CD8-positive, alpha-beta memory T cell (primary cell): Measurements from ENCODE around the gene NUP85. TPM values are rescaled to one million over a fixed set of nuclear protein-coding genes. Genes with fewer than 3 reads are reported as not detected.
A peak's percentile ranks its signal among the peaks of the same experiment; 100 is the strongest.

Experiments used
- CTCF ChIA-PET: fragments of 350-600 bp; sonication (Branson Sonifier 250); formaldehyde crosslinking; loops from one replicate; lab custom pipeline; 2021; ENCODE audit warnings: antibody characterized with exemption; lab: Charles Lee
- POLR2A ChIA-PET: fragments of 350-600 bp; sonication (Branson Sonifier 250); formaldehyde crosslinking; loops from one replicate; lab custom pipeline; 2021; ENCODE audit warnings: antibody characterized with exemption; lab: Charles Lee
- DNase-seq, 5 donors: peaks; one replicate each; pipeline versions ENCODE4 v3.0.0 to v3.0.0-alpha.2; 2020 to 2022; ENCODE audit warnings: mixed read lengths in 1 of 5
- H3K27ac ChIP-seq: one replicate; pipeline ENCODE4 v1.7.0; 2013; ENCODE audit warnings: low read depth, mild to moderate bottlenecking, low read length, moderate library complexity
- H3K27me3 ChIP-seq: 2 replicates; pipeline ENCODE4 v1.7.0; 2013; ENCODE audit warnings: low read length, mild to moderate bottlenecking; ENCODE audit not compliant: insufficient read depth, poor library complexity, severe bottlenecking
- H3K36me3 ChIP-seq: 2 replicates; pipeline ENCODE4 v1.7.0; 2013; ENCODE audit warnings: mild to moderate bottlenecking, low read length, moderate library complexity; ENCODE audit not compliant: insufficient read depth
- H3K4me1 ChIP-seq: 2 replicates; pipeline ENCODE4 v1.7.0; 2013; ENCODE audit warnings: mild to moderate bottlenecking, low read length, moderate library complexity; ENCODE audit not compliant: insufficient read depth
- H3K4me3 ChIP-seq: 2 replicates; pipeline ENCODE4 v1.7.0; 2013; ENCODE audit warnings: mild to moderate bottlenecking, low read length
- H3K9me3 ChIP-seq: 2 replicates; pipeline ENCODE4 v1.7.0; 2013; ENCODE audit warnings: mild to moderate bottlenecking, low read length
- H3K27ac Mint-ChIP-seq, 8 donors: one replicate each; pipeline ENCODE4 v1.8.0; 2020 to 2021; ENCODE audit warnings: mixed read lengths in 8 of 8, mild to moderate bottlenecking in 6 of 8, inconsistent platforms in 3 of 8, moderate library complexity in 3 of 8
- H3K27me3 Mint-ChIP-seq, 2 donors: one replicate each; pipeline ENCODE4 v1.8.0; 2020 to 2021; ENCODE audit warnings: mixed read lengths in 2 of 2, mild to moderate bottlenecking in 1 of 2, moderate library complexity in 1 of 2
- H3K36me3 Mint-ChIP-seq, 3 donors: one replicate each; pipeline ENCODE4 v1.8.0; 2020 to 2021; ENCODE audit warnings: mixed read lengths in 3 of 3, inconsistent platforms in 1 of 3, mild to moderate bottlenecking in 1 of 3
- H3K4me1 Mint-ChIP-seq, 3 donors: one replicate each; pipeline ENCODE4 v1.8.0; 2020 to 2021; ENCODE audit warnings: mixed read lengths in 3 of 3, inconsistent platforms in 1 of 3, mild to moderate bottlenecking in 1 of 3
- H3K4me3 Mint-ChIP-seq, 7 donors: one replicate each; pipeline ENCODE4 v1.8.0; 2020 to 2021; ENCODE audit warnings: mixed read lengths in 7 of 7, mild to moderate bottlenecking in 6 of 7, moderate library complexity in 4 of 7, inconsistent platforms in 2 of 7
- H3K9me3 Mint-ChIP-seq, 5 donors: one replicate each; pipeline ENCODE4 v1.8.0; 2020 to 2022; ENCODE audit warnings: mixed read lengths in 5 of 5, mild to moderate bottlenecking in 3 of 5, moderate library complexity in 2 of 5, inconsistent platforms in 1 of 5
- polyA plus RNA-seq: library from polyadenylated mRNA; unstranded; fragments of 300-500 nt; fragmentation: Illumina TruSeq; gene quantifications from one replicate; pipeline ENCODE4 v1.2.3, GENCODE V29; 2021
- total RNA-seq, 2 experiments: library from RNA; stranded (reverse); gene quantifications; one replicate each; pipeline ENCODE4 v1.2.3, GENCODE V29; 2021

NUP85 gene
- total and polyA plus RNA-seq, 3 experiments from 2014 or later = 39.0 to 152 (median 147) TPM

DNA sequence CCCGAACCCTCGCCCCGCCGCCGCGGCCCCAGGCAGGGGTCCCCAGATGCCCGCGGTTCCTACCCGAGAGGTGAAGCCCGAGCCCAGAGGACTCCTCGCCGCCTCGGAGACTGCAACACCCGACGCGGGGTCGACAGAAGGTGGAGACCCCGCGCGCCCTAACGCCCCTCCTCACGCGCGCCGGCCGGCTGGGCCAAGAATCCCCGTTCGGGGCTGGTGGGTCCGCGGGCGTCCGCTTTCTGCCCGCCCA is 23.2 kb upstream of the NUP85 start:
- ChIA-PET CTCF (interaction anchor here (1.4 kb wide), 1 partner anchor 11 kb away, joined by 7 read pairs; no protein-coding TSS in a partner anchor), POLR2A (interaction anchor here (1.4 to 1.9 kb wide), 3 partner anchors 68 to 223 kb away, joined by 5 to 7 read pairs (median 6); partner anchors contain the start of genes ARMC7 and GRB2)
- H3K36me3 ChIP-seq = no peaks in the 10 kb centered on the region
- Mint-ChIP-seq H3K9me3 (peaks cover 0 to 2% (median 0%) of the 10 kb centered on the region in 5 donors), H3K4me3 (peak overlapping the region; percentile 88 to 97 (median 91)), H3K27ac (peak overlapping the region in 7 of 8 donors; percentile 70 to 97 (median 89)), H3K27me3 (peaks cover 0 to 3% of the 10 kb centered on the region in 2 donors), H3K36me3 (peaks cover 0 to 32% (median 0%) of the 10 kb centered on the region in 3 donors), H3K4me1 (peaks cover 27 to 51% (median 45%) of the 10 kb centered on the region in 3 donors)
- H3K9me3 ChIP-seq = no peaks in the 10 kb centered on the region
- DNase-seq = no peak
- peak overlapping the region; percentile 85 for H3K27ac ChIP-seq
- H3K4me1 ChIP-seq = peaks cover 33% of the 10 kb centered on the region
- H3K4me3 ChIP-seq = peak overlapping the region; percentile 91
- H3K27me3 ChIP-seq = no peaks in the 10 kb centered on the region

DNA sequence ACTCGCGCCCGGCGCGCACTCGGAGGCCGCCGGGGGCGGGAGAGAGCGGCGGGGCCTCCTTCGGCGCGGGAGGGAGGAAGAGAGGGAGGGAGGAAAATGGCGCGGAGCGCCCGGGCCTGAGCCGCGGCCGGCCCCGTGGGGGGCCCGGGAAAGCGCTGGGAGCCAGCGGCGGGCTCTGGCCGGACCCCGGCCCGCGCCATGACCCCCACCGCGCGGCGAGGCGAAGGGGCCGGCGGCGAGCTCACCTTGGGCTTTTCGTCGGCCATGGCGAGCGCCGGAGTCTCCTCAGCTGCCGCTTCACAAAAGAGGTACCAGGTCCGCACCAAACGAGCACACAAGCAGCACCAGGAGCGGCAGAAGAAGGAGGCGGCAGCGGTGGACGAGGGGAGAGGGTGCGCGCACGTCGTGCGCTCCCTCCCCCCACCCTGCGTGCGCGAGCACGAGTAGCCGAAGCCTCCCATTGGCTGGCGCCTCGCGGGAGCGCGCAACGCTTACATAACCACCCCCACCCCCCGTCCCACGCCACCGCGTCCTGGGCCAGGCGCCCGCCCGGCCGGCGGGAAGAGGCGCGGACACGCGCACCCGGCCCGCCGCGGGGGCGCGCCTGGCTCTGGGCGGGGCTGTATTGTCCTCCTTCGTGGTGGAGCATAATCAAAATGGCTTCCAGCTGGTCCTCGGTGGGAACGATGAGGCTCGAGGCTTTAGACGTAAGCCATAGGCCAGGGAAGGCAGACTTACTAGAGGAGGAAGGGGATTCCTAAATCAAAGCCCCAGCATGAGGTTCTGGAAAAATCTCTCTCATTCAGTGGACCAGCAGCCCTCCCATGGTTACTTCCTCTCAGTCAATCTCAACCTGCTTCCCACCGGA is 22.7 kb upstream of the NUP85 start, which contains the start of gene SUMO2:
Gene SUMO2 (minus strand): TSS at position 391 of the 868 bp plus-strand sequence. CDS start 125 bp downstream, at position 266.
- Mint-ChIP-seq H3K27ac (peak within 1 kb of the TSS; percentile 93 to 97 (median 96)), H3K4me1 (peaks cover 27 to 51% (median 45%) of the 10 kb centered on the region in 3 donors), H3K36me3 (peaks cover 0 to 32% (median 0%) of the 10 kb centered on the region in 3 donors), H3K9me3 (peaks cover 0 to 2% (median 0%) of the 10 kb centered on the region in 5 donors), H3K27me3 (peaks cover 0 to 3% of the 10 kb centered on the region in 2 donors), H3K4me3 (peak within 1 kb of the TSS; percentile 88 to 97 (median 91))
- H3K9me3 ChIP-seq = no peaks in the 10 kb centered on the region
- peak within 1 kb of the TSS; percentile 85 for H3K27ac ChIP-seq
- DNase-seq = peak; percentile 93 to 97 (median 94)
- H3K4me3 ChIP-seq = peak within 1 kb of the TSS; percentile 91
- H3K27me3 ChIP-seq = no peaks in the 10 kb centered on the region
- H3K36me3 ChIP-seq = no peaks in the 10 kb centered on the region
- H3K4me1 ChIP-seq = peaks cover 33% of the 10 kb centered on the region
- POLR2A ChIA-PET = interaction anchor here (0.6 to 1.9 kb wide), 8 partner anchors 50 to 682 kb away, joined by 3 to 7 read pairs (median 6); partner anchors contain the start of genes ARMC7, ATP5PD, GRB2 and KCTD2
- CTCF ChIA-PET = interaction anchor here (0.7 to 1.9 kb wide), 7 partner anchors 12 to 171 kb away, joined by 3 to 10 read pairs (median 4); partner anchors contain the start of gene MIF4GD

DNA sequence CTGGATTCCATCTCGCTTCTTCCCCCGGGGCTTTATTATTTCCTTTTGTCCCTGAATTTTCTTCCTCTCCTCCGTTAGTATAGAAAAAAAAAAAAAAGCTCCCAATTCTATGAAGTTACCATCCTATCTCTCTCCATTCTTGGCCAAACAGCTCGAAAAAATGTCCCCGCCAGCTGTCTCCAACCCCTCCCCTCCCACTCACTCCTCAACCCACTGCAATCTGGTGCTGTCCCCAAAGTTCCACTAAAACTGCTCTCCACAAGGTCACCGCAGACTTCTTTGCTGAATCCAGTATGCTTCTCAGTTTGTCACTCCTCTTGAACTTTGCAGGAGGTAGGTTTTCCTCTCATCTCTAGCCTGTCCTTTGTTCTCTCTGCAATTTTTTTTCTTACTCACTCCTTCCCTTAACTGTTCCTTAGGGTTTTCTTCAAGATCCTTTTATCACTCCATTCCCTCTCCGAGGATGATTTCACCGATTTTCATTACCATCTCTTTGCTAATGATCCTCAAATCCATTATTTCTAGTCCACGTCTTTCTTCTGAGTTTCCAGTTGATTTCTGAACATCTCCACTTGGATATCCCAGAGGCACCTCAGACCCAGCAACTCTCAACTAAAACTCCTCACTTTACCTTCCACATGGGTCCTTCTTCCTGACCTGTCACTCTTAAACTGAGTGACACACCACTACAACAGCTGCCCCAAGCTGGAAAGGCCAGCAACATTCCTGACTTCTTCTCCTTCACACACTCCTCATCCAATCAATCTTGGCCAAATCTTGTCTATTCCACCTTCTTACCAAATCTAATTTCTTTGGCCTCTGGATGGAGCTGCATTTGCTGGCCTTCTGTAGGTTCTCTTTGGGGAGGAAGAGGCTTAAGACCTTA is 21.2 kb upstream of the NUP85 start:
- Histone ChIP-seq H3K4me1 (peaks cover 33% of the 10 kb centered on the region), H3K4me3 (no peak overlapping the region), H3K36me3 (no peaks in the 10 kb centered on the region), H3K27ac (peak overlapping the region; percentile 85), H3K27me3 (no peaks in the 10 kb centered on the region), H3K9me3 (no peaks in the 10 kb centered on the region)
- Mint-ChIP-seq H3K27me3 (peaks cover 0 to 3% of the 10 kb centered on the region in 2 donors), H3K36me3 (peaks cover 0 to 21% (median 0%) of the 10 kb centered on the region in 3 donors), H3K27ac (peak overlapping the region; percentile 91 to 97 (median 96)), H3K4me1 (peaks cover 27 to 44% (median 43%) of the 10 kb centered on the region in 3 donors), H3K9me3 (peaks cover 0 to 2% (median 0%) of the 10 kb centered on the region in 5 donors), H3K4me3 (peak overlapping the region; percentile 70 to 96 (median 87))
- DNase-seq = no peak
- ChIA-PET CTCF (interaction anchor here (0.7 to 1.9 kb wide), 8 partner anchors 12 to 173 kb away, joined by 3 to 10 read pairs (median 4); partner anchors contain the start of gene MIF4GD), POLR2A (interaction anchor here (0.6 to 1.9 kb wide), 6 partner anchors 52 to 681 kb away, joined by 3 to 7 read pairs (median 6); partner anchors contain the start of genes ARMC7, ATP5PD, KCTD2 and TMEM94)

DNA sequence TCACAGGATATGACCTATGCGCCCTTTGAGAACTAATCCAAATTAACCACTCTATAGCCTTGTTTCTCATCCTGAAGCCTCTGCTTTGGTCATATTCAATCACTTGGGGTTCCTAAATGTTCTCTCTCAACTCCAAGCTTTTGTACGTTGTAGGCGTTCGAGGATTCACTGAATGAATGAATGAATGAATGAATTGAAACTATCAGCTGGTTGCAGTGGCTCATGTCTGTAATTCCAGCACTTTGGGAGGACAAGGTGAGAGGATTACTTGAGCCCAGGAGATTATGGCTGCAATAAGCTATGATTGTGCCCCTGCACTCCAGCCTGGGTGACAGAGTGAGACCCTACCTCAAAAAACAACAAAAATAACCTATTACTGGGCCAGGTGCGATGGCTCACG is 16.9 kb upstream of the NUP85 start:
- H3K36me3 ChIP-seq = no peaks in the 10 kb centered on the region
- no peaks in the 10 kb centered on the region for H3K27me3 ChIP-seq
- H3K4me1 Mint-ChIP-seq = peaks cover 10 to 18% (median 17%) of the 10 kb centered on the region in 3 donors
- H3K9me3 ChIP-seq = no peaks in the 10 kb centered on the region
- ChIA-PET POLR2A (interaction anchor here (0.7 kb wide), 1 partner anchor 8 kb away, joined by 3 read pairs; no protein-coding TSS in a partner anchor), CTCF (interaction anchor here (1.0 to 4.7 kb wide), 4 partner anchors 13 to 75 kb away, joined by 3 to 35 read pairs (median 11); no protein-coding TSS in a partner anchor)
- H3K9me3 Mint-ChIP-seq = peaks cover 0 to 2% (median 0%) of the 10 kb centered on the region in 5 donors
- H3K4me3 Mint-ChIP-seq = no peak overlapping the region
- H3K27ac Mint-ChIP-seq = no peak overlapping the region
- no peak for DNase-seq
- H3K27ac ChIP-seq = no peak overlapping the region
- peaks cover 0 to 2% of the 10 kb centered on the region in 2 donors for H3K27me3 Mint-ChIP-seq
- no peak overlapping the region for H3K4me3 ChIP-seq
- peaks cover 12% of the 10 kb centered on the region for H3K4me1 ChIP-seq
- no peaks in the 10 kb centered on the region for H3K36me3 Mint-ChIP-seq

DNA sequence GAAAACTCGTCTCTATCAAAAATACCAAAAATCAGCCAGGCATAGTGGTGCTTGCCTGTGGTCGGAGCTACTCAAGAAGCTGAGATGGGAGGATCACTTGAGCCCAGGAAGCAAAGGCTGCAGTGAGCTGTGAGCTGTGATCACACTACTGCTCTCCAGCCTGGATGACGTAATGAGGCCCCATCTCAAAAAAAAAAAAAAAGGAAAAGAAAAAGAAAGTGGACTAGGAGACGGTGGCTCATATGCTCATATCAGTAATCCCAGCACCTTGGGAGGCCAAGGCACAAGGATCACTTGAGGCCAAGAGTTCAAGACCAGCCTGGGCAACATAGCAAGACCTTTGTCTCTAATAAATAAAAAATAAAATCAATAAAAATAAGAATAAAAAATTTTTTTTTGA is 13.9 kb upstream of the NUP85 start:
- no peaks in the 10 kb centered on the region for H3K27me3 Mint-ChIP-seq

DNA sequence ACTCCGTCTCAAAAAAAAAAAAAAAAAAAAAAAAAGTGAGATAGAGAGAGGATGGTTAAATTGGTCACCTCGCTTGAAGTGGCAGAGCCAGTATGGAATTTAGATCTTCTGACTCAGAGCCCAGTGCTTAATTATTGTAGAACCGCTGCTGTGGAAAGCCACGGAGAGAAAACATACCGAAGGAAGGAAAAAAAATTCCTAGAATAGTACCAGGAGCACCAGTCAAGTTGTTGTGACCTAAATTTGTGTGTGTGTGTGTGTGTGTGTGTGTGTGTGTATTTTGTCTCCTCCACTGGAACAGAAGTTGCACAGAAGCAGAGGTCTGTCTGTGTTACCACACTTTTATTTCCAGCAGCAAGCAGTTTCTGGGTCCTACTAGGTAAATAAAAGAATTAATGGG is 10.6 kb upstream of the NUP85 start:
- no peaks in the 10 kb centered on the region for H3K9me3 Mint-ChIP-seq
- POLR2A ChIA-PET = no interaction called here
- Histone ChIP-seq H3K27ac (no peak overlapping the region), H3K27me3 (no peaks in the 10 kb centered on the region), H3K4me3 (no peak overlapping the region), H3K36me3 (no peaks in the 10 kb centered on the region), H3K9me3 (no peaks in the 10 kb centered on the region), H3K4me1 (no peaks in the 10 kb centered on the region)
- no peak overlapping the region for H3K27ac Mint-ChIP-seq
- H3K4me1 Mint-ChIP-seq = no peaks in the 10 kb centered on the region
- no peak for DNase-seq
- no peaks in the 10 kb centered on the region for H3K36me3 Mint-ChIP-seq
- no peaks in the 10 kb centered on the region for H3K27me3 Mint-ChIP-seq
- CTCF ChIA-PET = no interaction called here
- no peak overlapping the region for H3K4me3 Mint-ChIP-seq

More for the DNA sequence above, 13.9 kb upstream of the NUP85 start:
- Histone ChIP-seq H3K27ac (no peak overlapping the region), H3K9me3 (no peaks in the 10 kb centered on the region), H3K27me3 (no peaks in the 10 kb centered on the region), H3K4me1 (no peaks in the 10 kb centered on the region), H3K4me3 (no peak overlapping the region), H3K36me3 (no peaks in the 10 kb centered on the region)
- H3K9me3 Mint-ChIP-seq = no peaks in the 10 kb centered on the region
- no peak for DNase-seq
- H3K4me1 Mint-ChIP-seq = peaks cover 0 to 6% (median 5%) of the 10 kb centered on the region in 3 donors
- H3K27ac Mint-ChIP-seq = no peak overlapping the region
- POLR2A ChIA-PET = interaction anchor here (1.1 kb wide), 1 partner anchor 103 kb away, joined by 3 read pairs; no protein-coding TSS in a partner anchor
- CTCF ChIA-PET = interaction anchor here (0.7 to 4.7 kb wide), 5 partner anchors 10 to 79 kb away, joined by 3 to 35 read pairs (median 7); partner anchors contain the start of gene MIF4GD
- no peaks in the 10 kb centered on the region for H3K36me3 Mint-ChIP-seq
- no peak overlapping the region for H3K4me3 Mint-ChIP-seq
